ENCODE measurements around the gene TBC1D5.
"Not testable (repeated sequence)": the region's sequence is repeated elsewhere in the genome, so short reads cannot be mapped to it uniquely, and the experiment has no call there.

The TBC1D5 gene

GRCh38 chr3:17639257-17639656, 103.2 kb downstream of the TBC1D5 start:
- DNase-seq: no peak

GRCh38 chr3:17638356-17638755, 104.1 kb downstream of the TBC1D5 start:
- DNase-seq: no peak

- not testable (repeated sequence) for DNase-seq
These were observed 106.8 kb downstream of the TBC1D5 start for GRCh38 chr3:17635675-17636074.

- no peak for DNase-seq
These were observed 107.5 kb downstream of the TBC1D5 start for GRCh38 chr3:17634964-17635363.

- no peak for DNase-seq
These were observed 108.2 kb downstream of the TBC1D5 start for GRCh38 chr3:17634201-17634600.

- no peak for DNase-seq
These were observed 109.9 kb downstream of the TBC1D5 start for GRCh38 chr3:17632401-17633100.

- DNase-seq: no peak
These were observed 110.8 kb downstream of the TBC1D5 start for GRCh38 chr3:17631609-17632008.

GRCh38 chr3:17629400-17629799, 113.0 kb downstream of the TBC1D5 start:
- DNase-seq: no peak

GRCh38 chr3:17626395-17626794, 116.0 kb downstream of the TBC1D5 start:
- DNase-seq: no peak

GRCh38 chr3:17625133-17625532, 117.3 kb downstream of the TBC1D5 start:
- no peak for DNase-seq

- DNase-seq: no peak
These were observed 119.0 kb downstream of the TBC1D5 start for GRCh38 chr3:17623464-17623863.

- no peak for DNase-seq
These were observed 122.5 kb downstream of the TBC1D5 start for GRCh38 chr3:17619968-17620367.

- not testable (repeated sequence) for DNase-seq
These were observed 129.4 kb downstream of the TBC1D5 start for GRCh38 chr3:17613017-17613416.

- no peak for DNase-seq
These were observed 134.5 kb downstream of the TBC1D5 start for GRCh38 chr3:17607905-17608304.

GRCh38 chr3:17605934-17606333, 136.5 kb downstream of the TBC1D5 start:
- no peak for DNase-seq

GRCh38 chr3:17605032-17605431, 137.4 kb downstream of the TBC1D5 start:
- DNase-seq: no peak

GRCh38 chr3:17602126-17602525, 140.3 kb downstream of the TBC1D5 start:
- DNase-seq: no peak

- DNase-seq: no peak
These were observed 149.5 kb downstream of the TBC1D5 start for GRCh38 chr3:17592956-17593355.

- no peak for DNase-seq
These were observed 152.0 kb downstream of the TBC1D5 start for GRCh38 chr3:17590465-17590864.

- DNase-seq: no peak
These were observed 152.5 kb downstream of the TBC1D5 start for GRCh38 chr3:17589888-17590287.

- no peak for DNase-seq
These were observed 154.0 kb downstream of the TBC1D5 start for GRCh38 chr3:17588422-17588821.

- DNase-seq: no peak
These were observed 156.8 kb downstream of the TBC1D5 start for GRCh38 chr3:17585394-17586325.

GRCh38 chr3:17584066-17584465, 158.4 kb downstream of the TBC1D5 start:
- no peak for DNase-seq

GRCh38 chr3:17583530-17583929, 158.9 kb downstream of the TBC1D5 start:
- DNase-seq: no peak
